Measurements from ENCODE around the gene PECR.

The PECR gene

DNA sequence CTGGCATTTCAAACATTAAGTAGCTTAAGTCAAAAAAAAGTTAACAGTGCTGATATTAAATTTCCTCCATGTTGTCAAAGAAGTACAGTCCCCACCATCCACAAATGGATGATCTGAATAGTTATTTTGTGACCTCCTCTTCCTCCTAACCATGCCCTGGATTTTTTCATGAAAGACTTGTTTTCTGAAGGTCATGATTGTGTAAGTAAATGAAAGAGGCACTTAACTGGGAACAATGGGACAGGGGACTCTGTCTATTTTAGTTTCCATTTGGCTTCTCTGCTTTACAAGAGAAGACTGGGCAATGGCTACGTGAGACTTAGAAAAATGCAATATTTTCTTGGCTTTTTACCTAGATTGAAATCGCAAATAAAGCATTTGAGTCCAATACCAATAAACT, 32.2 kb downstream of the PECR start:
- H3K4me3 ChIP-seq (ENCODE audit: low read length): no peak overlapping the region
- H3K9ac ChIP-seq (ENCODE audit: low read length): no peak overlapping the region
- TF ChIP-seq EZH2phosphoT487 (IDR thresholded peaks at IDR 0.05; ENCODE audit: low read length): no peak
- no peak for TF ChIP-seq CTCF (IDR thresholded peaks at IDR 0.05; ENCODE audit: low read length)
- TF ChIP-seq EZH2 (optimal IDR thresholded peaks at IDR 0.05; ENCODE audit: low read depth, low read length): no peak

GRCh38 chr2:216047397-216047796, 34.2 kb downstream of the PECR start:
- Histone ChIP-seq H4K20me1 (ENCODE audit: insufficient read depth, low read length) (no peaks in the 10 kb centered on the region), H3K4me1 (ENCODE audit: low read length) (no peaks in the 10 kb centered on the region), H3K27me3 (replicated peaks; ENCODE audit: insufficient read depth, low read length) (no peaks in the 10 kb centered on the region), H3F3A (ENCODE audit: insufficient read depth, low read length) (no peaks in the 10 kb centered on the region), H3K4me3 (ENCODE audit: low read length) (no peak overlapping the region), H2AFZ (ENCODE audit: low read length) (no peak overlapping the region), H3K36me3 (replicated peaks; ENCODE audit: insufficient read depth, low read length) (no peaks in the 10 kb centered on the region), H3K9me2 (replicated peaks; ENCODE audit: insufficient read depth, low read length) (no peaks in the 10 kb centered on the region), H3K4me2 (ENCODE audit: low read depth, low read length) (no peak overlapping the region), H3K9ac (ENCODE audit: low read length) (no peak overlapping the region), H3K79me2 (ENCODE audit: low read length) (no peaks in the 10 kb centered on the region), H3K9me3 (replicated peaks; ENCODE audit: insufficient read depth, low read length) (no peaks in the 10 kb centered on the region), H3K27ac (ENCODE audit: low read length) (no peak overlapping the region)
- TF ChIP-seq CTCF (IDR thresholded peaks at IDR 0.05; ENCODE audit: low read length): no peak
- TF ChIP-seq EZH2 (optimal IDR thresholded peaks at IDR 0.05; ENCODE audit: low read depth, low read length): no peak
- no peak for TF ChIP-seq EZH2phosphoT487 (IDR thresholded peaks at IDR 0.05; ENCODE audit: low read length)
- no peak for DNase-seq

More for the DNA sequence above, 32.2 kb downstream of the PECR start:
- H3K27me3 ChIP-seq (replicated peaks; ENCODE audit: insufficient read depth, low read length): no peaks in the 10 kb centered on the region
- H3K4me1 ChIP-seq (ENCODE audit: low read length): no peaks in the 10 kb centered on the region
- H4K20me1 ChIP-seq (ENCODE audit: insufficient read depth, low read length): no peaks in the 10 kb centered on the region
- no peak for DNase-seq
- no peak overlapping the region for H3K27ac ChIP-seq (ENCODE audit: low read length)
- no peaks in the 10 kb centered on the region for H3K9me2 ChIP-seq (replicated peaks; ENCODE audit: insufficient read depth, low read length)
- H3F3A ChIP-seq (ENCODE audit: insufficient read depth, low read length): no peaks in the 10 kb centered on the region
- no peaks in the 10 kb centered on the region for H3K36me3 ChIP-seq (replicated peaks; ENCODE audit: insufficient read depth, low read length)
- no peaks in the 10 kb centered on the region for H3K79me2 ChIP-seq (ENCODE audit: low read length)
- no peaks in the 10 kb centered on the region for H3K9me3 ChIP-seq (replicated peaks; ENCODE audit: insufficient read depth, low read length)
- no peak overlapping the region for H2AFZ ChIP-seq (ENCODE audit: low read length)
- no peak overlapping the region for H3K4me2 ChIP-seq (ENCODE audit: low read depth, low read length)

DNA sequence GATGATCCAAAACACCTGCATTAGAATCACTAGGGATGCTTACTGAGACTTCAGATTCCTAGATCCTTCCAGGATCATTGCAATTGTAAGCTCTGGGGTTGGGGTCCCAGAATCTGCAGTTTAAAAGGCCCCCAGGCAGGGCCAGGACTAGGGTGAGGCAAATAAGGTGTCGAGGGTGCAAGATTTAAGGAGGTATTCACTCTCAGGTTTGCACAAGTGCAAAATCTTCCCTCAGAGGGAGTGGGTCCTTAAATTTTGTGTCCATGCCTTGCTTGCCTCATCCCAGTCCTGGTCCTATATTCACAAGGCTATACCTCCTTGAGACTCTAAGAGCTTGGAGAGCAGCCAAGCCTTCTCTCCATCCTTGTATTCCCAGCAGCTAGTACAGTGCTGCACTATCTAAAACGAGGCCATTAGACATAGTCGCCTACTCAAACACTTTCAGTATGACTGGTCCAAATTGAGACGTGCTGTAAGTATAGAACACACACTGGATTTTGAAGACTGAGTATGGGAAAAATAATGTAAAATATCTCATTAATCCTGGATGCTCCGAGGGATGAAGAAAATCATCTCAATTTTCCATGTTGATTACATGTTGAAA, 36.6 kb downstream of the PECR start:
- H3K27ac ChIP-seq (ENCODE audit: low read length): no peak overlapping the region
- no peak for TF ChIP-seq EZH2phosphoT487 (IDR thresholded peaks at IDR 0.05; ENCODE audit: low read length)
- no peak for TF ChIP-seq EZH2 (optimal IDR thresholded peaks at IDR 0.05; ENCODE audit: low read depth, low read length)
- TF ChIP-seq CTCF (IDR thresholded peaks at IDR 0.05; ENCODE audit: low read length): no peak
- no peak overlapping the region for H3K4me2 ChIP-seq (ENCODE audit: low read depth, low read length)
- H3K9ac ChIP-seq (ENCODE audit: low read length): no peak overlapping the region
- H3K4me3 ChIP-seq (ENCODE audit: low read length): no peak overlapping the region
- H2AFZ ChIP-seq (ENCODE audit: low read length): no peak overlapping the region
- no peak for DNase-seq
- H4K20me1 ChIP-seq (ENCODE audit: insufficient read depth, low read length): no peaks in the 10 kb centered on the region
- no peaks in the 10 kb centered on the region for H3K36me3 ChIP-seq (replicated peaks; ENCODE audit: insufficient read depth, low read length)
- no peaks in the 10 kb centered on the region for H3F3A ChIP-seq (ENCODE audit: insufficient read depth, low read length)
- H3K79me2 ChIP-seq (ENCODE audit: low read length): no peaks in the 10 kb centered on the region
- no peaks in the 10 kb centered on the region for H3K9me3 ChIP-seq (replicated peaks; ENCODE audit: insufficient read depth, low read length)
- H3K9me2 ChIP-seq (replicated peaks; ENCODE audit: insufficient read depth, low read length): no peaks in the 10 kb centered on the region
- H3K27me3 ChIP-seq (replicated peaks; ENCODE audit: insufficient read depth, low read length): no peaks in the 10 kb centered on the region
- H3K4me1 ChIP-seq (ENCODE audit: low read length): no peaks in the 10 kb centered on the region

Data from MM.1S (cell line).